Pericardium fibroblast (primary cell): ENCODE results near the gene LANCL3. TPM values are rescaled to one million over a fixed set of nuclear protein-coding genes. Genes with fewer than 3 reads are reported as not detected.

Experiments
- total RNA-seq: library from RNA; depleted of rRNA; stranded (reverse); fragments of >200 nt; gene quantifications from 2 replicates; pipeline ENCODE4 v1.2.3, GENCODE V29; 2015

The LANCL3 gene
- 1.1 TPM in 1 of 2 replicates, not detected in the other for total RNA-seq

DNA sequence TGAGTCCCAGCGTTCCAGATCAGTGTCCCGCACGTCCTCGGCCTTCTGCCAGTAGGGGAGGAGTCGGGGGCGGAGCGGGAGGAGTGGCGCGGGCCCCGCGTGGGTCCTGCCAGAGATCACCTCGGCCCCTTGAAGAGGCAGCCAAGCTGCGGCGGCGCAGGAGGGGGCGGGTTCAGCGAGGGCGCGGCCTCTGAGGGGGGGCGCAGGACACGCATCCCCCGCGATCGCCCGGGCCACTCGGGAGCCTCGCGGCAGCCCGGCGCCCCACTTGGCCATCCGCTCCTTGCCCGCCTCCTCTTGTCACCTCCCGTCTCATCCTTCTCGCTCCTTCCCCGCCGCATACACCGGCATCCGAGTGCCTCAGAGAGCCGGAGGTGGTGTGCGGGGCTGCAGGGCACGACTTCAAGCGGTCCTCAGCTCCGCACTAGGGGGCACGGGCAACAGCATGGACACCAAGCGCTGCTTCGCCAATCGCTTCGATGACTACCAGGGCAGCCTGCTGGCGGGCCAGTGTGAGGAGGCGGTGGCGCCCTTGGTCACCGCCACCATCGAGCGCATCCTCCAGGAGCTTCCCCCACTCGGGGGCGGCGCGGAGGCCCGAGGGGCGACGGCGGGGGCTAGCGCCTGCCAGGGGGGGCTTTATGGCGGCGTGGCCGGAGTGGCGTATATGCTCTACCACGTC, at the start of gene LANCL3:
LANCL3 (plus strand) TSS at position 236 of the 682 bp plus-strand sequence; CDS start at position 446, 210 bp downstream.

DNA sequence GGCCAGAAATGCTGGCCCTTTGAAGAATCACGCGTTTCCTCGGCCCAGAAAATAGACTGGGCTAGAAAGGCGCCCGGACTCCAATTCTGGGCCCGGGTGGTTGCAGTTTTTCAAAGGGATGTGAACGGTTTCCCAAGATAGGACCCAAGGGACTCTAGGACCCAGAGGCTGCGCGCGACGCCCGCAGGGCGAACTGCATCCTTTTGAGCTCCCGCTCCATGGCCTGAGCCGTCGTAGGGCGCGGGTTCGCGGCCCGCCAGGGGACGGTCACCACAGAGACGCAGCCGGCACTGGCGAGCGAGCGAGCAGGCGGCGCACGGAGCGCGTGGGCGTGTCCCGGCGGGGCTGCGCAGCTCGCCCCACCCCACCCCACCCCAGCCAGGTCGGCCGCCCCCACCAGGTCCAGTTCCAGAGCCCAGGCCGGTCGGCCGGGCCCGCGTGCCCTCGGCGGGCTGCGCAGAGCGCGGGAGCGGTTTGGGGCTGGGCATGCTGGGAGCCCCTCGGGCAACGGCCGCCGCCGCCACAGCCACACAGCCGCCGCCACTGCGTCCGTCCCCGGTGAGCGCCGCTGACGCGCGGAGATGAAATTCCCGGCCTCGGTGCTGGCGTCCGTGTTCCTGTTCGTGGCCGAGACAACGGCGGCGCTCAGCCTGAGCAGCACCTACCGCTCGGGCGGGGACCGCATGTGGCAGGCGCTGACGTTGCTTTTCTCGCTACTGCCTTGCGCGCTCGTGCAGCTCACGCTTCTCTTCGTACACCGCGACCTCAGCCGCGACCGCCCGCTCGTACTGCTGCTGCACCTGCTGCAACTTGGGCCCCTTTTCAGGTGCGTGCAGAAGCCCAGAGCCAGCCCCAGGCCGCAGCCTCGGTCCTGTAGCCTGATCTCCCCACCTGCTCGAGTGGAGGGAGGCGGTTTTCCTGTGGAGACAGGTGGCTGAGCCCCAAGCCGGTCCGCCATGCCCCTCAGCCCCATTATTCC, 114.2 kb downstream of the LANCL3 start, which contains the start of gene XK:
XK (plus strand) TSS at position 411 of the 979 bp plus-strand sequence; CDS start at position 582, 171 bp downstream.

Other genes starting within 250 kb of the LANCL3 start
- gene PRRG1, start 222.3 kb upstream of the LANCL3 start, total RNA-seq = 13.6 and 15.1 TPM in 2 replicates
- 0.12 TPM in 1 of 2 replicates, not detected in the other for gene XK, start 114.1 kb downstream of the LANCL3 start, total RNA-seq
- gene CYBB, start 208.4 kb downstream of the LANCL3 start, total RNA-seq = 0.12 TPM in 1 of 2 replicates, not detected in the other